HG03439 (cell line): Measurements from ENCODE around the gene PSEN1.

Experiments used
- ATAC-seq: cut with Tn5 transposase; IDR thresholded peaks from one replicate; pipeline ENCODE4 v1.9.1; 2021; ENCODE audit warnings: mild to moderate bottlenecking, moderate library complexity; ENCODE audit not compliant: unreplicated experiment

PSEN1 gene

DNA sequence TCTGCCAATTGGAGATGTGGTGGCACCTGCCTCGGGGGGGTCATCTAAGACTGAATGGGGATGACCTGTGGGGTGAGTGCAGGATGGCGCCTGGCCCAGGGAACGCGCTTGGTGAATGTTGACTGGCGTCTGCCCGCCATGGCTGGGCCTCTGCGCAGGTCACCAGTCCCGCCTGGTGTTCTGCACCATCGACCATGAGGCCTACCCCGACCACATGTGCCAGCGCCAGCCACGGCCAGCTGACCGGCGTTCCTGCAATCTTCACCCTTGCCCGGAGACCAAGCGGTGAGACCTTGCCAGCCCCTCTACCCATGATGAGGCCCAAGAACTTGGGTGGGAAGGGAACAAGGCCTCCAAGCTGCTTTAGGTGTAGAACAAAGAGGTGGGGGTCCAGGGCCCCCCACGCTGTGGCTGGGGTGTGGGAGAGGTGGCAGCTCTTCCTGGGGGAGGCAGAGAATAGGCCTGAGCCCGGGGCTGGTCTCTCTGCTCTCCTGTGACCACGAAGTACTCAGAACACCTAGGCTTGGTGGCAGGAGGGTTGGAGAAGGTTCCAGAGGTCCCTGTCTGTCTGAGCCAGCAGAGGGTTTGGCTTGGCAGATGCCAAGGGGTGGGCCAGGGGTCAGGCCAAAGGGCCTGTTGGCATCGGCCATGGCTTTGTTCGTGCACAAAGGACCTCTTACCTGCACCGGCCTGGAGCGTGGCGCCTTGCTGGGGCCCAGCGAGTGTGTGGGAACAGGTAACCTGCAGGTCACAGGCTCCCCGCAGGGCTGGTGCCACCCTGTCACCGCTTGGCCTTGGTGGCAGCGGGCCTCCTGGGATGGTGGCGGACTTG, 116.4 kb downstream of the PSEN1 start:
- ATAC-seq = no peak

DNA sequence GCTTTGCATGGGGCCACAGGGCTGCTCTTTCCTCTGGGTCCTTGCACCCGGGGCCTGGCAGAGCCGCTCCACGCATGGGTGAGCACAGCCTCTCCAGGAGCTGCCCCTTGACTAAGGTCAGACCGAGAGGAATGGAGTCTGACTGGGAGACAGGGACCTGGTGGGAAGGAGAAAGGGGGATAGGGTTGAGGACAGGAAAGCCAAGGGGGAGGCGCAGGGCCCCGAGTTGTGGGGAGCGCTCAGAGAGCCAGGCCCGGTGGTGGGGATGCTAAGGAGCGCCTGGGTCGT, 117.0 kb downstream of the PSEN1 start:
- ATAC-seq = no peak

DNA sequence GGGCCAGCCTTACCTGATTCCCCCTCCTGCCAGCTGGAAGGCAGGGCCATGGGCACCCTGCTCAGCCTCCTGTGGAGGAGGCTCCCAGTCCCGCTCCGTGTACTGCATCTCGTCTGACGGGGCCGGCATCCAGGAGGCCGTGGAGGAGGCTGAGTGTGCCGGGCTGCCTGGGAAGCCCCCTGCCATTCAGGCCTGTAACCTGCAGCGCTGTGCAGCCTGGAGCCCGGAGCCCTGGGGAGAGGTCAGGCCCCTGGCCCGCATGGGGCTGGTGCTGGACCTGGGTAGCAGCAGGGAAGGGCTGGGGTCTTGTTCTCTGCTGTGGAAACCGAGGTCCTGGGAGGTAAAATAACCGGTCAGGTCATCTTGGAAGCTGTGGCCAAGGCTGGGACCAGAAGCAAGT, 117.4 kb downstream of the PSEN1 start:
- ATAC-seq = no peak

DNA sequence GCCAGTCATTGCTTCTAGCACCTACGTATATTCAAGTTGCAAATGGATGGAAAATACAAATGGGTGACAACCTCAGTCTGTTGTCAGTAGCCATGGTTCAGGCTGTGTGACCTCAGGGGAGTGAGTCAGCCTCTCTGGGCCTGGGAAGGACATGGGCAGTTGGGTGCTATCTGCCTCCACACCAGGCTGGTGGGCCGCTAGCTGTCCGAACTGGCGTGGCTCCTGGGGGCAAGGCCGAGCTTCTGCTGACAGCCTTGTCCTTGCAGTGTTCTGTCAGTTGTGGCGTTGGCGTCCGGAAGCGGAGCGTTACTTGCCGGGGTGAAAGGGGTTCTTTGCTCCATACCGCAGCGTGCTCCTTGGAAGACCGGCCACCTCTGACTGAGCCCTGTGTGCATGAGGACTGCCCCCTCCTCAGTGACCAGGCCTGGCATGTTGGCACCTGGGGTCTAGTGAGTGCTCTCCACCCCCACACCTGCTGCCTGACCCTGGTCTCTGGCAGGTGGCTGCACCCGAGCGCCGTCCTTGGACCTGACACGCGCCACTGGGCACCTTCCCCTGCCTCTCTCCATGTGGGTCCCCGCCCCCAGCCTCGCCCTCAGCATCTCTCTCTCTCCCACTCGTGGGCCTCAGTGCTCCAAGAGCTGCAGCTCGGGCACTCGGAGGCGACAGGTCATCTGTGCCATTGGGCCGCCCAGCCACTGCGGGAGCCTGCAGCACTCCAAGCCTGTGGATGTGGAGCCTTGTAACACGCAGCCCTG, 118.1 kb downstream of the PSEN1 start:
- no peak for ATAC-seq

DNA sequence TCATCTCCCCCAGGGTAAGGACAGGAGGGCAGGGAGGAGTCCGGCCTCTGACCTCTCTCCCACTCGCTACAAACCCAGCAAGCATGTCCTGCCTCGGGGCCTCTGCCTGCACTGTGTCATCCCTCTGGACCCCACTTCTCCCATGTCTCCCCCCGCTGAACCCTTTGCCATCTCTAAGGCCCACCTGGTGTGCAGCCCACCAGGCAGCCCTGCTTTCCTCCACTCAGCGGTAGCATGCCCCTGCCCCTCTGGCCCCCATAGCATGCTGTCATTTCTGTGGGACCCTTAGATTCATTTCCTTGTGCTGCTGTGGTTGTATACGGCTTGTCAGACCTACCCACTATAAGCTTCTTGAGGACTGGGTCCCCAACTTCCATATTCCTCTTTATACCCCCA, 118.7 kb downstream of the PSEN1 start:
- ATAC-seq = no peak

DNA sequence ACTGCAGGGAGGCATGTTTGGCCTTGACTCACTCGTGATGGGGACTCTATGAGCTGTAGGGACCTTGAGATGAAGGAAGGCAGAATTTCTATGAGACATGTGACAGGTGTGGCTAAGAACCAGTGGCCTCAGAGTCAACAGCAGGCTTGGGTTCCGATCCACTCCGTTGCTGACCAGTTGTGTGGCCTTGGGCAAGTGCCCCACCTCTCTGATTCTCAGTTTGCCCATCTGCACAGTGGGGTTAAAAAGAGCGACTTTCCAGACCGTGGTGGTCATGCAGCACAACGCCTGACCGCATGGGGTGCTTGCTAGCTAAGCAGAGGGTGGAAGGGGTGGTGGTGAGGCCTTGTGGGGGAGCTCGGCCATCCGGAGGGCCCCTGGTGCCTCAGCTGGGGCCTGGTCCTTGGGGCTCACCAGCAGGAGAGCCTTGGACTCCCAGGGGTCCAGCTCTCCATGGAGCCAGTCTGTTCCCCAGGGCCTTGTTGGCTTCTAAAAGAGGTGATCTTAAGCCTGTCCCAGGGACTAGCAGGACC, 119.5 kb downstream of the PSEN1 start:
- no peak for ATAC-seq

DNA sequence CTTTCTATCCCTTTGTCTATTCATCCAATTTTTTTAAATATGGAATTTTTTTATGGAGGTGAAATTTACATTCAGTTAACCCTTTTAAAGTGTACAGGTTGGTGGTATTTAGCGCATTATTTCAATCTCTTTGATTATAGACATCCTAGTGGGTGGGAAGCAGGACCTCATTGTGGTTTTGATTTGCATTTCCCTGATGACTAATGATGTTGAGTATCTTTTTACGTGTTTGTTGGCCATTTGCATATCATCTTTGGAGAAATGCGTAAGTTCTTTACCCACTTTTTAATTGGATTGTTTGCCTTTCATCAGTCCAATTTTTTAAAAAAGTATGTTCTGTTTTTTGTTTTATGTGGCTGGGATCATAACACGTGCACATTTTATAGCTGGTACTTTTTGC, 121.8 kb downstream of the PSEN1 start:
- ATAC-seq = no peak

DNA sequence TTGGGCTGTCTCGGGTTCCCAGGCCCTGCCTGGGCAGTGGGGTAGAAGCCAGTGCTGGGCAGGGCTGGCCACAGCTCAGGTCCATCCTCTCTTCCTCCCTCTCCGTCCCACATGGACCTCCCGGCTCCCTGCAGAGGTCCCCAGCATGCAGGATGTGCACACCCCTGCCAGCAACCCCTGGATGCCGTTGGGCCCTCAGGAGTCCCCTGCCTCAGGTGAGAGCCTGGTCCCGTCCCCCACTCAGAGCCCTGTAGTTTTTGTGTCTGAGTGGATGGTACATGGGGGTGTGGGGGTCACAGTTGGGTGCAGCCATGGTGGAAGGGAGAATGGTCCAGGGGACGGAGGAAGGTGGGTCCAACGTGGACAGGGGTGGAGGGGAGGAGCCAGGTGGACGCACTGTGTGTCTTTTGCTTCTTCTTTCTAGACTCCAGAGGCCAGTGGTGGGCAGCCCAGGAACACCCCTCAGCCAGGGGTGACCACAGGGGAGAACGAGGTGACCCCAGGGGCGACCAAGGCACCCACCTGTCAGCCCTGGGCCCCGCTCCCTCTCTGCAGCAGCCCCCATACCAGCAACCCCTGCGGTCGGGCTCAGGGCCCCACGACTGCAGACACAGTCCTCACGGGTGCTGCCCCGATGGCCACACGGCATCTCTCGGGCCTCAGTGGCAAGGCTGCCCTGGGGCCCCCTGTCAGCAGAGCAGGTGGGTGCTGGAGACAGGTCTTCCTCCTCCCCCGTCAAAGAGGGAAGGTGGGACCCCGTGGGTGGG, 122.7 kb downstream of the PSEN1 start:
- ATAC-seq = no peak

DNA sequence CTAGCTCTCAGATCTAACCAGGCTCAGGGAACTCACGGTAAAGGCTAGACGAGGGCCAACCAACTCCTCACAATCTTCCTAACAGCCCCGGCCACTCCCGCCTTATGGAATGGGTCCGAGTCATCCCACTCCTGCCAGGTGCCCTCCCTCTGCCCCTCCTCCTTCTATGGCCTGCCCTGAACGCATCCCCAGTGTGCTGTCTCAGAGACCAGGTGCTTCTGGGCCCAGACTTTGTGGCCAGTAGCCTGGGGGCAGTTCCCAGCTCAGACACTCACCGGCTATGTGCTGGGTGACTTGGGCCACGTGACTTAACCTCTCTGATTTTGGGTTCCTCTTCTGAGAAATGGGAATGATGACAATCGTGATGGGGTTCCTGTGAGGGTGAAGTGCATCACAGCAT, 123.5 kb downstream of the PSEN1 start:
- no peak for ATAC-seq

DNA sequence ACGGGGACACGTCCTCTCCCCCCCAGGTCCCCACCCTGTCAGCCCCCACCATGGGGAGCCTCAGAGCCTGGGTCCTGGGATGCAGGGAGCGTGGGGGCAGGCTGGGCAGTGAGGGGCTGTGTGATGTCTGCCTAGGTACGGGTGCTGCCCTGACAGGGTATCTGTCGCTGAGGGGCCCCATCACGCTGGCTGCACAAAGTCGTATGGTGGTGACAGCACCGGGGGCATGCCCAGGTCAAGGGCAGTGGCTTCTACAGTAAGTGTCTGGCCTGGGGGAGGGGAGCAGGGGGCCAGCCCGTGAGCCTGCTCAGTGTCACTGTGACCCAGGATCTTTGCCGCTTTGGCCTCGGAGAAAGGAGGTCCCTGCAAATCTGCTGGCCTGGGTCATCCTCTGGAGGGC, 124.3 kb downstream of the PSEN1 start:
- ATAC-seq = no peak

DNA sequence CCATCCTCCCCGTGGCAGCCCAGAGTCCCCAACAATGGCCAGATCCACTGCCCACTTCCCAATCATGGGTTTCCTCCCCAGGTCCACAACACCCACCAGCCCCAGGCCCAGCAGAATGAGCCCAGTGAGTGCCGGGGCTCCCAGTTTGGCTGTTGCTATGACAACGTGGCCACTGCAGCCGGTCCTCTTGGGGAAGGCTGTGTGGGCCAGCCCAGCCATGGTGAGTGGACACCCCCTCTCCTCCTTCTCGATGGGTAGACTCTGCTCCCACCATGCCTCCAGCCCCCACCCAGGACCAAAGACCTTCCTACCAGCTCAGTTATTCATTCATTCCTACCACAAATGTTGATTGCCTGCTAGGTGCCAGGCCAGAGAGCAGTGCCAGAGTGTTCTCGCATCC, 124.8 kb downstream of the PSEN1 start:
- ATAC-seq = no peak

DNA sequence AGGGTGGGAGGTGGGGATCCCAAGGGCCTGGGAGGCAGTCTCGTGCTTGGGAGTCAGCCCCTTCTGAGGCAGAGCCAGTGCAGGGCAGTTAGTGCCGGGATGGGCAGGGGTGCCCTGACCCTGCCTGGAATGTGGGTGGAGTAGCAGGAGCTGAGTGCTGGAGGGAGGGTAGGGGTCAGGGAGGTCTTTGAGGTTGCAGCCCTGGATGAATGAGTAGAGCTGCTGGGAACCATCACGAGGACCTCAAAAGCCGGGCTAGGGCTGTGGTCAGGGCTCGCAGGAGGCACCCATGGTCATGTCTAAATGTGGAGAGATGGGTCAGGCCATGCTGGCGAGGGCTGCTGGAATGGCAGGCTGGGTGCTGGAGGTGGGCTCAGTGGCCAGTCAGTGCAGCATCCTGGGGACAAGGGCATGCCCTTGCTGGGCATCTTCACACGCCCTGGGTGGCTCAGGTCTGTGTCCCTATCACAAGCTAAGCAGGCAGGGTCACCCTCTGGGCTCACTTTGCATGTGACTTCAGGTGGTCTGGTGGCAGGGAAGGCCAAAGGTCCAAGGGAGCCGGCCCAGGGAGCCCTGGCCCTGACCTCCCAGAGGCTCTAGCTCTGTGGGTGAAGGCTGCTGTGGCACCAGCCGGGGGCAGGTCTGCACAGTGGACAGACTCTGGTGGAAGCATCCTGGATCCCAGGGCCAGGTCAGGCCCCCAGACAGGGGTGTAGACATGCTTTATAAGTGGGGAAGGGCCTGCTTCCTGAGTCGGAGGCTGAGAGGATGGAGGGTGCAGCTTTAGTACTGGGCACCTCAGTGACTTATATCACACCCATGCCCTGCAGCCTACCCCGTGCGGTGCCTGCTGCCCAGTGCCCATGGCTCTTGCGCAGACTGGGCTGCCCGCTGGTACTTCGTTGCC, 125.5 kb downstream of the PSEN1 start:
- no peak for ATAC-seq

DNA sequence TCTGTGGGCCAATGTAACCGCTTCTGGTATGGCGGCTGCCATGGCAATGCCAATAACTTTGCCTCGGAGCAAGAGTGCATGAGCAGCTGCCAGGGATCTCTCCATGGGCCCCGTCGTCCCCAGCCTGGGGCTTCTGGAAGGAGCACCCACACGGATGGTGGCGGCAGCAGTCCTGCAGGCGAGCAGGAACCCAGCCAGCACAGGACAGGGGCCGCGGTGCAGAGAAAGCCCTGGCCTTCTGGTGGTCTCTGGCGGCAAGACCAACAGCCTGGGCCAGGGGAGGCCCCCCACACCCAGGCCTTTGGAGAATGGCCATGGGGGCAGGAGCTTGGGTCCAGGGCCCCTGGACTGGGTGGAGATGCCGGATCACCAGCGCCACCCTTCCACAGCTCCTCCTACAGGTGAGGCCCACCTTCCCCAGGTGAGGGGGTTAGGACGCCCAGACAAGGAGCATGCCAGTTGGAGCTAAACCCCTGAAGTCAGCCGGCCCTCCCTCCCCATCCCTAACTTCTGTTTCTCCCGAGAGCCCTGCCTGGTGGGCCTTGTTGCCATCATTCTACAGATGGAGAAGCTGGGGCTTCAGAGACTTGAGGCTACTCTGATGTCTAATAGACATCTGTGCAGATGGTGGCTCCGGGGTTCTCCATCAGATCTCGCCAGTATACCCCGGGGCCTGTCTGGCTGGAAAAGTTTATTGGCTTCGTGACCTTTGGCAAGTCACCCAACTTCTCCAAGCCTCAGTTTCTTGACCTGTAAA, 126.3 kb downstream of the PSEN1 start:
- no peak for ATAC-seq

DNA sequence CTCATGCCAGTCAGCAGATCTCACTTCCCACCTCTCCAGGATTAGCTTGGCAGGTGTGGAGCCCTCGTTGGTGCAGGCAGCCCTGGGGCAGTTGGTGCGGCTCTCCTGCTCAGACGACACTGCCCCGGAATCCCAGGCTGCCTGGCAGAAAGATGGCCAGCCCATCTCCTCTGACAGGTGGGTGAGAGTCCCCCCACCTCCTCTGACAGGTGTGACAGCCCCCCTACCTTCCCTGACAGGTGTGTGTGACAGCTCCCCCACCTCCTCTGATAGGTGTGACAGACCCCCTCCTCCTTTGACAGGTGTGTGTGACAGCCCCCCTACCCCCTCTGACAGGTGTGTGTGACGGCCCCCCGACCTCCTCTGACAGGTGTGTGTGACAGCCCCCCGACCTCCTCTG, 127.3 kb downstream of the PSEN1 start:
- no peak for ATAC-seq

DNA sequence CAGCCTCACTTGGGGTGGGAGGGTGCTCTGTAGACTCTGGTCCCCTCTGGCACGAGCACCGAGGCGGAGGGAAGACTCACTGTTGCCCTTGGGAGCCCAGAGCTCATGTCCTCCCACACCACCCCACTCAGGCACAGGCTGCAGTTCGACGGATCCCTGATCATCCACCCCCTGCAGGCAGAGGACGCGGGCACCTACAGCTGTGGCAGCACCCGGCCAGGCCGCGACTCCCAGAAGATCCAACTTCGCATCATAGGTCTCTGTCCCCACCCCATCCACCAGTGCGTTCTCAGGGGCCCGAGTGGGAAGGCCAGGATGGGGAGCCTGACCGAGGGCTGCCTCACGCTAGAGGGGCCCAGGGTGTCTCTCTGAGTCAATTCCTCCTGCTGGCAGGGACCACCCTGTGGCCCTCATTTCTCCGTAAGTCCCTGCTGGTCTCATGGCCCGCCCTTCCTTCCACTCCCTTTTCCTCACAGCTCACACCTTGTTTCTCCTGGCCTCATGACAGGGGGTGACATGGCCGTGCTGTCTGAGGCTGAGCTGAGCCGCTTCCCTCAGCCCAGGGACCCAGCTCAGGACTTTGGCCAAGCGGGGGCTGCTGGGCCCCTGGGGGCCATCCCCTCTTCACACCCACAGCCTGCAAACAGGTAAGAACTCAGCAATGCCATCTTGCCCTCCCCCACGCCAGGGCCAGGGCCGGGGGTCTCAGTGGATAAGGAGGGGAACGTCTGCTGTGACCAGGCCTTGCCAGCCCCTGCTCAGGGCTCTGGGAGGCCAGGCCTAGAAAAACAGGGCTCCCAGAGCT, 128.0 kb downstream of the PSEN1 start:
- ATAC-seq = no peak

DNA sequence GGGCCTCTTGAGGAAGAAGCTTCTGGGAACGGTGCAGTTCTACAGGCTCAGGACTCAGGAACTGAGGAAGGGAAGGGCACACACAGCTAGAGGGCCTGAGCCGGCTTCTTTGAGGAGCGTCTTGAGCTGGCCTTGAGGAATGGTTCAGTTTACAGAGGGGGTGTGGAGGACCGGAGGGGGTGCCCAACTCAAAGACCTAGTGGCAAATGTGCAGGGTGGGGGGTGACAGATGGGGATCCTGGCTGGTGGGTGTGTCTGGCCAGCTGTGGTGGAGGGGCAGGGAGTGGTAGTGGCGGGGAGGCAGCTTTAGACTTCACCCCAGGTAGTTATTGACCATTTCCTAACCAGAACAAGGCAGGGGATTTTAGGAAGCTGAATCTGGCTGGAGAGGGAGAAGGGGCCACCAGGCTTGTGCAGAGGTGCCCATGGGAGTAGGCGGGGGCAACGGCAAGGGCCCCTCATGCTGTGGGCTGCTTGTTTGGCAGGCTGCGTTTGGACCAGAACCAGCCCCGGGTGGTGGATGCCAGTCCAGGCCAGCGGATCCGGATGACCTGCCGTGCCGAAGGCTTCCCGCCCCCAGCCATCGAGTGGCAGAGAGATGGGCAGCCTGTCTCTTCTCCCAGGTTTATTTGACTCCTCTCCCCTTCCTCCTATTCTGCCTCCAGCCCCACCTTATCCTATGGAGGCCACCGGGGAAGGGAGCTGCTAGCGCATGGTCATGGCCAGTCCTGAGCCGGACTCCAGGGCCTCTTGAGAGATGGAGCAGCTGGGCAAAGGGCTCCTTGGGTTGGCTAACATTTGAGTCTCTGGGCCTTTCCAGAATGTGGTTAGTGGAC, 128.8 kb downstream of the PSEN1 start:
- no peak for ATAC-seq

DNA sequence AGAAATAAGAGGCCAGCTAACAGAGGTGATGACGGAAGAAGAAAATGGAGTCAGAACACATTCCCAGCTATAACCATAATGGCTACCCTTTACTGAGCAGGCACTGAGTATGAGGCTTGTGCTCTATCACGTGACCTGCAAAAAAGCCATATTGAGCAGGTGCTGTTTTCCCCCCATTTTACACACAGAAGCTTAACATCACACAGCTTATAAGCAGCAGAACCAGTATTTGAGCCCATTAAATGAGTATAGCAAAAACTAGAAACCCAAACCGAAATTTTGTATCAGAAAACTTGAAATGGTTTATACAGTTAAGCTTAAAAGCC, 129.4 kb downstream of the PSEN1 start:
- no peak for ATAC-seq

DNA sequence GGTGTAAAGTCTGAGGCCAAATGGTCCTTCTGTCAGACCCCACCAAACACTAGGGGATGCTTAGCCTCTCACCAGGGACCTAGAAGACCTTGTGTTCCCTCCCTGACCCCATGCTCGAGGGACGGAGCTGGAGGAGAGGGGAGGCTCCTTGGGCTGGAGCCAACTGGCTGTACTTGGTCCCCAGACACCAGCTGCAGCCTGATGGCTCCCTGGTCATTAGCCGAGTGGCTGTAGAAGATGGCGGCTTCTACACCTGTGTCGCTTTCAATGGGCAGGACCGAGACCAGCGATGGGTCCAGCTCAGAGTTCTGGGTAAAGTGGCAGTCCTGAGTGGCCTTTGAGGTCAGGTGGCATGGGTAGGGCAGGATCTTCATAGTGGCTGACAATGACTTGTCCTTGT, 130.0 kb downstream of the PSEN1 start:
- ATAC-seq = no peak
